Measurements from ENCODE around the gene IL19. TPM values are rescaled to one million over a fixed set of nuclear protein-coding genes. Genes with fewer than 3 reads are reported as not detected.

The IL19 gene
- total RNA-seq, result not detected in 2 replicates

GRCh38 chr1:206770531-206771337, at the start of gene IL19:
Gene IL19, plus strand, starts transcription at chr1:206770773. Its CDS starts 65,890 bp downstream, at chr1:206836663.

GRCh38 chr1:206772243-206772937, 1.8 kb downstream of the IL19 start, which contains the start of gene IL10:
Gene IL10, minus strand, starts transcription at chr1:206772494. Its CDS starts 59 bp downstream, at chr1:206772435.

GRCh38 chr1:206864939-206865671, 94.5 kb downstream of the IL19 start, which contains the start of gene IL20:
Gene IL20, plus strand, starts transcription at chr1:206865623. Its CDS starts 230 bp downstream, at chr1:206865853.

Other genes starting within 250 kb of the IL19 start
- gene EIF2D, start 158.3 kb upstream of the IL19 start, total RNA-seq, result 38.0 and 64.7 TPM in 2 replicates
- gene DYRK3, start 135.2 kb upstream of the IL19 start, total RNA-seq, result 7.2 and 7.7 TPM in 2 replicates
- 43.2 and 43.6 TPM in 2 replicates for gene MAPKAPK2, start 85.9 kb upstream of the IL19 start, total RNA-seq
- not detected in 2 replicates for gene IL10, start 1.7 kb downstream of the IL19 start, total RNA-seq
- not detected in 2 replicates for gene IL20, start 94.8 kb downstream of the IL19 start, total RNA-seq
- gene IL24, start 126.7 kb downstream of the IL19 start, total RNA-seq, result not detected in 2 replicates
- gene FCMR, start 151.2 kb downstream of the IL19 start, total RNA-seq, result 0.35 TPM in 1 of 2 replicates, not detected in the other
- not detected in 2 replicates for gene PIGR, start 175.7 kb downstream of the IL19 start, total RNA-seq
- gene FCAMR, start 199.7 kb downstream of the IL19 start, total RNA-seq, result not detected in 2 replicates